HK-2 (cell line): ENCODE measurements around the gene DGCR6L.
"Not testable (repeated sequence)": the region's sequence is repeated elsewhere in the genome, so short reads cannot be mapped to it uniquely, and the experiment has no call there.

Experiments
- DNase-seq: peaks from one replicate; pipeline ENCODE4 v3.0.0-alpha.2; 2018; ENCODE audit not compliant: unreplicated experiment

Gene DGCR6L

DNA sequence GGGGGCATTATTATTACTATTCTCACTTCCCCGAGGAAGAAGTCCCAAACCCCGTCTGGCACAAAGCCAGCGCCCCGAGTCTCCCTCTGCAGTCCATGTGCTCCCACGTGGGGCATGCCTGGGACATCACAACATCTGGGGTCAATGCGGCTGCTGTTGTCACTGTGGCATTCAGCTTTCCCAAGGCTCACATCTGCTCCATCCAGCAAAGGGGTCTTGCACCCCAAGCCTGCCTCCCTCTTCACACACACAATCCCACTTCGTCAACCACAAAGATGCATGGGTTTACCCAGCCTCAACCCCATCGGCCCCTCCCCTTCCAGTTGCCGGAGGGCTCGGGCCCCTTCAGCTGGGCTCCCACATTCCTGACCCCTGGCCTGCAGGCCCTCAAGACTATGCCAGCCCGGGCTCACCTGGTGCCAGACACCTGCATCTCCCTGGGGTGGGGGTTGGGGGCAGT is 28.2 kb downstream of the DGCR6L start:
- DNase-seq: no peak

DNA sequence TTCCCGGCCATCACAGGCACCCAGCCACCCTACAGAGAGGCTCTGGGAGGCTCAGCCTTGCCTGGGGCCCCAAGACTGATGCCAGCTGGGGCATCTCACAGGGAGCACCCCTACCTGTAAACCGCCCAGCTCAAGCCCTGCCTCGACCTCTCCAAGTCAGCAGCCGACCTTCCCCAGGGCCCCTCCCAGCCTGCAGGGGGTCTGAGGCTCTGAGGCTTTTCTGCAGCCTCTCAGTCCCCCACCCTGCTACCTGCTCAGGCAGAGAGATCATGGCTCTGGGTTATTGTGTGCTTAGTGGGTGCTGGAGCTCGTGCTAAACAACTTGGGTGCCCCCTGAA is 28.6 kb downstream of the DGCR6L start:
- DNase-seq: no peak

GRCh38 chr22:20290578-20291248 is 29.1 kb downstream of the DGCR6L start:
- no peak for DNase-seq

DNA sequence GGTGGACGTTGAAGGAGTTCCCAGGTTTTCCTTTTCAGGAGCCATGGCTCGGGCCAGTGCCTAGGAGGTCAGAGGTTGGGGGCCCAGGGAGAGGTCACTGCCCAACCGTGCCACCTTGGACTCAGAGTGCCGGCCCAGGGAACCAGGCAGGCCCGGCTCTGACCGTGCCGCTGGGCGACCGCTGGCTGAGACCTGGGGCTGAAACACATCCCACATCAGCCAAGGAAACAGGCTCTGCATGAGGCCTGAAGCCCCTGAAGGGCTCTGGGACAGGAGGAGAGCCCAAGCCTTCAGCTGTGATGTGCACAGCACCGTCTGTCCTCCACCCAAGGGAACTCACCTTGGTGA is 29.8 kb downstream of the DGCR6L start:
- DNase-seq: no peak

GRCh38 chr22:20289182-20290044 is 30.4 kb downstream of the DGCR6L start:
- not testable (repeated sequence) for DNase-seq

DNA sequence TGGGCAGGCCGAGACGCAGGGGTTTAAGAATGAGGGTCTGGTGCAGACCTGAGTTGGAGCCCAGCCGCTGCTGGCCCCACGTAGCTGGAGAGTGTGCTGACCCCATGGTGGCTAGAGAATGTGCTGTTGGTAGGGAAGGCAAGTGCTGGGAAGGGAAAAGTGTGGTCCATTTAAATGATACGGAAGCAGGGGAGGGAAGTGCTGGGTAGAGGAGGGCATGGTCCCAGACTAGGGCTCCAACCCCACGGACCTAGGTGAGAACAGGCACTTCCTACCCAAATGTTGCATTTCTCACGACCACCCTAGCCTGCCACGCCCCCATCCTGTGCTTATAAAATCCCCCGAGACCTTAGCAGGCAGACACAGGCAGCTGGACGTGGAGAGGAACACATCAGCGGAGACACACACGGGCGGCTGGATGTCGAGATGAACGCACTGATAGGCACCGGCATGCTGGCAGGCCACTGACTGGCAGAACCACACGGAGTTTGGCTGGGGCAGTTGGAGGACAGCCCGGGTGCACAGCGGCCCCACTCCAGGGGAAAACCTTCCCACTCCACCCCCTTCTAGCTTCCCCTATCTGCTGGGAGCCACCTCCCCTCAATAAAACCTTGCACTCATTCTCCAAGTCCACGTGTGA is 33.0 kb downstream of the DGCR6L start:
- not testable (repeated sequence) for DNase-seq

GRCh38 chr22:20286312-20286660 is 33.6 kb downstream of the DGCR6L start:
- DNase-seq: not testable (repeated sequence)

DNA sequence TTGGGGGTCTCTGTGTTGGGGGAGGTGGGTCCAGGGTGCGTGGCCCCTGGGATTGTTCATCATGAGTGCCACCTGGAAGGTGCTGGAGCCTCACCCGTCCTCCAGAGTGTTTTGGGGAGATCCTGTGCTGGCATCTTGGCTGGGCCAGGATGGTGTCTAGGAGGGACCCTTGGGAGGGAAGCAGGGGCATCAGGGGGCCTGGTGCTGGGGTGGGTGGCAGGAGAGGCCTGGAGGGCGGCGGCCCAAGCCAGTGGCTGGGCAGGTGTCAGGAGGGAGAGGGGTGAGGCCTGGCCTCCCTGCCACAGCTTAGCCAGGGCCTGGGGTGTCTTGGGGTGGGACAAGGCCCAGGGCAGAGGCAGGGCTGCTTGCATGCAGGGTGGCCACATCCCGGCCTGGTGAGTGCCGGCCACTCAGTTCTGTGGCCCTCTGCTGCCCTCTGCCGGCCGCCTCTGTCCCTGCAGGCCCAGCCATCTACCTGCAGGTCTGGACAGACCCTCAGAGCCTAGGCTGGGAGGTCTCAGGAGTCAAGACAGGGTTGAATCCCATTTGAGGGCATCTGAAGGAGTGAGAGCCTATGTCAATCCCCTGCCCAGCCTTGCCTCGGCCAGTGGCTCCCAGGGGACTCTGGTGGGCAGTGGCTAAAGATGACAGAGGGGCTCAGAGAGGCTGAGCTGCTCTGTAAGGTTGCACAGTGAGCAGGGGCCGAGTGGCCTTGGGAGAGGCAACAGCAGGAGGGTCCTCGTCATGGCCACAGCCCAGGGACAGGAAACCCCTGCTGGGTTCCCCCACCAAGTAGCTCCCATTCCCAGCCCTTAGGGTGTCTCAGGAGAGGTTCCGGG is 34.2 kb downstream of the DGCR6L start:
- DNase-seq: peak; percentile 74

DNA sequence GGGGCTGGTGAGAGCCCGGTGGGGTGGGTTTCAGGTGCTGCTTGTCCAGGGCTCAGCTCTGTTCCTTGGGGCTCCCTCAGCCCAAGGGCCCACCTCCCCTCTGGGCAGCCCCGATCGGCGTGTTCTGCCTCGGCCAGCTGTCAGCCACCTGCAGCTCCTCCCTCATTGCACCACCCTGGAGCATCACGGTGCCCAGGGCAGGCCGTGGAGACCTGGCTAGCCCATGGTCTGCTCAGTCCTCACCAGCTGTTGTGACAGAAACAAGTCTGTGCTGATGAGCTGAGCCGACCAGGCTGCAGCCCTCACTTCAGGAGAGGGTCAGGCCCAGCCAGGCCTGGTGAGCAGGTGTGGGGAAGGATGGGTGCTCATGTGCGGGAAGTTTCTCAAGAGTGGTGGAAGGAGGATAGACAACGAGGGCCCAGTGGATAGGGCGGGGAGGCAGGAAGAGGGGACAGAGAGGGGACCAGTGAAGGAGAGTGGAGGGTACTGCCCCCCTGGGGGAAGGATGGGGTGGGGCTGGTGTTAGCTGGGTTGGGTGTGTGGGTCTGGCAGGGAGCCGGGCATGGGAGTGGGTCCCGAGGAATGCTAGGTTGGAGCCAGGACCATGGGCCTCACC is 35.3 kb downstream of the DGCR6L start:
- no peak for DNase-seq

DNA sequence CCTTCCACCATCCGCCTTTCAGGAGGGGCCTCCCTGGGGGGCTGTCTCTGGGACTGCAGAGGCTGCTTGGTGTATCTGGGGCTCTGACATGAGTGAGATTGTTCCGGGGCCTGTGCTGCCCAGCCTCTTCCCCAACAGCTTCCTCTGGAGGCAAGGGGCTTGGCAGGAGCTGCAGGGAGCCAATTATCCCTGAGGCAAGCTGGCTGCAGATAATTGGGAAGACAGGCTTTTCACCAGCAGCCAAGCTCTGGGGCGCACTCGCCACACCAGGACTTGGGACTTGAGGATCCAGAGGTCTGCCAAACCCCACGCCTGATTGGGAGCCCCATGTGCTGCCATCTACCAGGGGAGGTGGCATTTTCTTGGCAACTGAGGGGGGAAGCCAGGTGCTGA is 36.2 kb downstream of the DGCR6L start:
- no peak for DNase-seq

DNA sequence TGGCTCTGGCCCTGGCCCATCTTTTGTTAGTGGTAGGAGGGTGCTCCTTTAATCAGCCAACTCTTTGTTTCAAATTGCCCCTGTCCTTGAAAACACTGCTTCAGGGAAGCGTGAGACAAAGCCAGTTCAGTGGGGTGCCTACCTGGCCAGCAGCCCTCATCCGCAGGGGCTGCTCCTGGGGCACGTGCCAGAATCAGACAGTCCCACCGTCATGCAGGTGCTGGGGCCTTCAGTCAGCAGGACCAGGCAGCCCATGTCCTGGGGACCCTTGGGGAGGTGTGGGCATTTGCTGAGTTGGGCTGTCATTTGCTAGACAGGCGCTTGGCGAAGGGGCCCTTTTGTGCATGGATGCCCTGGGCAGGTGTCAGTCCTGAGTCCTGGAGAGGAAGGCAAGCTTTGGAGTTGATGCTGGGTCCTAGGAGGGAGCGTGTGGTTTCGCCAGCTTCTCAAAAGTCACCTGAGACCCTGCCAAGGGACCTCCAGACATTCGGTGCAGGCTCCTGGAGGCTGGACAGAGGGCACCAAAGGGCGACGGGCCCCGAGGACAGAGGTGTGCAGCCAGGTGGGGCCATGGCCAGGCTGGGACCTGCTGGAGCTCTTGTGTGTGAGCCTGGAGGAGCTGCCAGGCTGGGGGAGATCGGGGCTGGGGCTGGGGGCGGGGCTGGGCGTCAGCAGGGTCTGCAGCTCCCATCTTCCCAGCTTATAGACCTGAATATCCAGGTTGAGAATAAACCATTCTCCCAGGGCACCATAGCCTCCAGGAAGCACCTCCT is 36.8 kb downstream of the DGCR6L start:
- no peak for DNase-seq

- no peak for DNase-seq
Observed at GRCh38 chr22:20281891-20282290, 38.0 kb downstream of the DGCR6L start.

GRCh38 chr22:20281473-20281872 is 38.4 kb downstream of the DGCR6L start:
- not testable (repeated sequence) for DNase-seq

DNA sequence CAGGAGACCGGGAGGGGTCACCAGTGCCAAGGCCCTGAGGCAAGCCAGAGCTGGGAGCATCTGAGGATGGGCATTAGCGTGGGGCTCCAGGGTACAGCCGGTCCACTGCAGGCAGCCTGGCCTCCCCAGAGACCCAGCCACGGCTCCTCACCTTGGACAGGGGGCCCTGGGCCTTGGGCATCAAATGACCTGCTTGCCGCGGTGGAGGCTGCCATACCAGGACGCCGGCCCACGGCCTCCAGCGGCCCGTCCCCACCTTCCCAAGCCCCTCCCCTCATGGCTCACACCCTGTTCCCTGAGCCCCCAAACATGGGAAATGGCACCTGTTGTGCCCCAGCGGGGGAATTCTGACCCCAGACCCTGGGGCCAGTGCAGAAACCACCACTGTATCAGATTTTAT is 39.0 kb downstream of the DGCR6L start:
- no peak for DNase-seq

- DNase-seq: not testable (repeated sequence)
Observed at GRCh38 chr22:20280163-20280562, 39.7 kb downstream of the DGCR6L start.

GRCh38 chr22:20279662-20280134 is 40.2 kb downstream of the DGCR6L start:
- peak; percentile 27 for DNase-seq

DNA sequence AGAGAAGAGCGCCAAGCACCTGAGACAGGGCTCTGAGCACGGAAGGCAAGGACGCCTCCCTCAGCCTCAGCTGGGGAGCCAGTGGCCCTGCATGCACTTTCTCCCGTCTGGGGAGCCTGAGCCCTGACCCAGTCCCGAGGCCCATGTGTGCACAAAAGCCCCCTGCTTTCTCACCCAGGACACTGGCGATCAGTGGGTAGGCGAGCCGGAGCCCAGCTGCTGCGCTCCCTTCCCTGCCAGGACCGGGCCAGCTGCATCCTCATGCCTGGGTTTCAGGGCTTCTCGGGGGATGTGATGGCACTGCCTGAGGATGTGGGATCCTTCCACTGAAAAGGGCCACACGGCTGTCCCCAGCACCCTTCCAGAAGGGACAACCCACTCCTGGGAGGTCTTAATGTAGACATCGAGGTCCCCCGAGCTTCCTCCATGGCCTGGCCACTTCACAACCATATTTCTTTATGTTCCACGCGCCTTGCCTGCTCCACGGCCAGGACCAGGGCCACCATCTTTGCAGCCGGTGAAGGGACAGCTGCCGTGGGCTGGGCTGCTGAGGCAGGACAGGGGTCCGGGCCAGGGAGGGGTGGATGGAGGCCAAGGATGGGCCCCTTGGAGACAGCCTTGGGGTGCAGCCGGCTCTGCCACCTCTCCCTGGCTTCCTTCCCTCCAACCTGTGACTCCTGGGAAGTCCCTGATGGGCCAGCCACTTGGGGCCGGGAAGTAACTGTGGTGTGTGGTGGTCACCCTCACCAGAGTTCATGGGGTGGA is 41.0 kb downstream of the DGCR6L start:
- not testable (repeated sequence) for DNase-seq

DNA sequence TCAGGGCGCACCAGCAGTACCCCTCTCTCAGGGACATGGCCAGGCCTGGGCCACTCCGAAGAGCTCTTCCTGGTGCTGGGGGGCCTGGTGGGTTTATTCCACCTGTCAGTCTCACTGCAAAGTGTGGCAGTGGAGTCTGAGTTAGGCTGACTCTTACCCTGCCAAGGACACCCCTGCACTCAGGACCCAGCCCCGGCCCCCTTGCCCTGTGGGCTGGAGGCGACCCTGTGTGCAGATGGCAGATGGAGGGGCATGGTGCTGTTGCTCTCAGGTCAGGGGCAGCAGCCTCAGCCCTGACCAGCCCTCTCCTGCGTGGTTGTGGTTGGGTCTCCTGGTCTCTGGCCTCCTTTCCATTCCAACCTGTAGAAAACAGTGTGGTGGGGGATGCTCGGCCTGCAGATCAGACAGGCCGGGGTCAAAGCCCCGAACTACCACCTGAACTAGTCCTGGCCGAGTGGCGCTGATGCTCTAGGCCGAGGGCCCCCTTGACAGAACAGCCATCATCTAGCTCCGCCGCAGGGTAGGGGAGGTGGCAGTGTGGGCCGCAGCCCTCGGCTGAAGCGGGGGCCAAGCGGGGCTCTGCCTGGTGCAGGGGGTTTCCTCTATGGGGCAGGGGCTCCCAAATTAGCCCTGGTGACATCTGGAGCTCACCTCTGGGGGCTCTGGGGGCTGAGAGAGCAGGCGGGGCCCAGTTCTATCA is 41.8 kb downstream of the DGCR6L start:
- DNase-seq: not testable (repeated sequence)

DNA sequence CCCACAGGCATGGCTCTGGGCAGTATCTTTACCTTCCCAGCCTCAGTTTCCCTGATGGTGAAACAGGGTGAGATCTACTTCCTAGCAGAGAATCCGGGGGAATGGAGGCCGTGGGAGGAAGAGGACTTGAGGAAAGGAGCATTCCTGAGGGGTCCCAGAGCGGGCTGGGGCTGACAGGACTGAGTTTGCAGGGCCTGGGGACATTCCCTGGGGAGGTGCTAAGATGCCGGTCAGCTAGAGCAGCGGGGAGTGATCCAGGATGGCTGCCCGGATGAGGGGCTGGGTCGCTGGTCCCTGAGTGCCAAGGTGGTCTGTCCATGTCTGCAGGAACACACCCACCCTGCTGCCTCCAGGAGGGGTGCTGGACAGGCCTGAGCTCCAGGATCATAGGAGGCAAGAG is 43.4 kb downstream of the DGCR6L start:
- DNase-seq: no peak
